HG03175 (cell line): ENCODE data around the gene INSR.
"Not testable (repeated sequence)": the region's sequence is repeated elsewhere in the genome, so short reads cannot be mapped to it uniquely, and the experiment has no call there.

ENCODE experiments used
- ATAC-seq: cut with Tn5 transposase; IDR thresholded peaks from one replicate; pipeline ENCODE4 v1.9.1; 2021; ENCODE audit warnings: mild to moderate bottlenecking, moderate library complexity; ENCODE audit not compliant: unreplicated experiment

INSR gene

GRCh38 chr19:7293762-7294557 lies at the start of gene INSR:
Gene INSR (minus strand): TSS chr19:7294414. CDS start chr19:7293891, 523 bp downstream.
- peak; percentile 69 for ATAC-seq

- ATAC-seq: no peak
These were observed 47.9 kb upstream of the INSR start for GRCh38 chr19:7342143-7342542.

GRCh38 chr19:7340959-7341837 lies 47.0 kb upstream of the INSR start:
- no peak for ATAC-seq

- peak; percentile 75 for ATAC-seq
These were observed 43.4 kb upstream of the INSR start for GRCh38 chr19:7337380-7338194.

- no peak for ATAC-seq
These were observed 42.2 kb upstream of the INSR start for GRCh38 chr19:7336321-7336973.

- ATAC-seq: no peak
These were observed 39.2 kb upstream of the INSR start for GRCh38 chr19:7333198-7334118.

- no peak for ATAC-seq
These were observed 37.2 kb upstream of the INSR start for GRCh38 chr19:7331446-7331845.

- no peak for ATAC-seq
These were observed 34.4 kb upstream of the INSR start for GRCh38 chr19:7328647-7329046.

GRCh38 chr19:7327802-7328201 lies 33.6 kb upstream of the INSR start:
- no peak for ATAC-seq

GRCh38 chr19:7326105-7326877 lies 32.1 kb upstream of the INSR start:
- ATAC-seq: no peak

GRCh38 chr19:7318176-7318575 lies 24.0 kb upstream of the INSR start:
- ATAC-seq: no peak

GRCh38 chr19:7312816-7313215 lies 18.6 kb upstream of the INSR start:
- ATAC-seq: no peak

- ATAC-seq: no peak
These were observed 17.7 kb upstream of the INSR start for GRCh38 chr19:7311911-7312310.

- ATAC-seq: not testable (repeated sequence)
These were observed 14.1 kb upstream of the INSR start for GRCh38 chr19:7308327-7308726.

- no peak for ATAC-seq
These were observed 13.5 kb upstream of the INSR start for GRCh38 chr19:7307590-7308218.

GRCh38 chr19:7304200-7304599 lies 10.0 kb upstream of the INSR start:
- ATAC-seq: no peak

- no peak for ATAC-seq
These were observed 9.3 kb upstream of the INSR start for GRCh38 chr19:7303470-7303869.

- ATAC-seq: no peak
These were observed 7.3 kb upstream of the INSR start for GRCh38 chr19:7301525-7301924.
